Heart left ventricle (tissue), 13 donors: Measurements from ENCODE around the gene WBP2.

Experiments
- POLR2A ChIP-seq, 2 donors: fragments of 450-650 bp; IDR thresholded peaks; one replicate each; pipeline ENCODE4 v1.6.1; 2017; ENCODE audit warnings: antibody characterized with exemption in 2 of 2, mild to moderate bottlenecking in 2 of 2, moderate library complexity in 2 of 2
- TF ChIP-seq, protein P1 (sequence below), 12 donors: fragments of 200-600 bp; sonication (generic) in 4 of 12; IDR thresholded peaks; one replicate each; pipeline versions ENCODE4 v1.5.0 to v1.8.0; 2018 to 2022; ENCODE audit warnings: antibody characterized with exemption in 12 of 12, mild to moderate bottlenecking in 5 of 12
- donor health status: ischemic (EF 13 %, LVEDD 7.1; RV severe dilation, severe dysfunction).
- donor health status: DM: no; HTN: yes; CAD: no.
- donor health status: DM: no; HTN: no; CAD: no.
- donor health status: ischemic (EF 25% LVEDD 6.9; RV normal size, moderate dysfunction).
- donor health status: ischemic (EF 25% LVEDD 5.7; RV mildly dilated, moderate dysfunction).
- donor health status: ischemic (EF 35%, LVEDD 5.7; RV mildly dilated, moderate dysfunction).
- donor health status: nonischemic (EF 11% LVEDD 7.7; RV severe dilation, severe dysfunction).
- donor health status: DM: yes; HTN: yes; CAD: no.
- donor health status: PGD.
- donor health status: ischemic (EF 29% LVEDD 5.4; RV normal size, mild dysfunction).
- donor health status: nonischemic (EF 23%, LVEDD 6.1; RV moderate dilation, normal function).

DNA sequence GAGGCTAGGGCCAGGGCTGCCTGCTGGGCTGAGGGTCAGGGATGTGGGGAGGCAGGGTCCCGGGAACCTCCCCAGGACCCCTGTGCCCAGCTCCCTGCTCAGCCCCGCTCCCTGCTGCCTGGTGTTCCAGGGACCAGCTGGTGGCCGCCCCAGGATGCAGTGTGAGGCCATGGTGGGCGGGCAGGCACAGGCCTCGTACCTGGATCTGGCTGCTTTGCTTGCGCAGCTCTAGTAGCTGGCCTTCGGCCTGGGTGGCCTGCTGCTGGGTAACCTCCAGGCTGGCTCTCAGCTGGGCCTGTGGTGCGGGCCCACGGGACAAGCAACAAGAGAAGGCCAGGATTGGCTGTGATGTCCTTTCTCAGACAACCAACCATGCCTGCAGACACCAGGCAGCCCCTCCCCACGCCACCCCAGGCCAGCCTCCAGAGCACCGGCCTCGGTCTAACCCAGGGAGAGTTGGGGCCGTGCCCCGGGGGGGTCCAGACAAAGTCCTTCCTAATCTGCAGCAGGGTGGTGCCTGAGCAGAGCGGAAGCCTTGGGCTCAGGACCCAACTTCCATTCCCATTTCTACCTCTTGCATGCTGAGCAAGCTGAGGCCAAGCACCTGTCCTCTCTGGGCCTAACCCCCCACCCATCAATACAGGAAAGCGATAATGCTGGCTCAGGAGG is 37.6 kb upstream of the WBP2 start:
- TF ChIP-seq, protein P1, sequence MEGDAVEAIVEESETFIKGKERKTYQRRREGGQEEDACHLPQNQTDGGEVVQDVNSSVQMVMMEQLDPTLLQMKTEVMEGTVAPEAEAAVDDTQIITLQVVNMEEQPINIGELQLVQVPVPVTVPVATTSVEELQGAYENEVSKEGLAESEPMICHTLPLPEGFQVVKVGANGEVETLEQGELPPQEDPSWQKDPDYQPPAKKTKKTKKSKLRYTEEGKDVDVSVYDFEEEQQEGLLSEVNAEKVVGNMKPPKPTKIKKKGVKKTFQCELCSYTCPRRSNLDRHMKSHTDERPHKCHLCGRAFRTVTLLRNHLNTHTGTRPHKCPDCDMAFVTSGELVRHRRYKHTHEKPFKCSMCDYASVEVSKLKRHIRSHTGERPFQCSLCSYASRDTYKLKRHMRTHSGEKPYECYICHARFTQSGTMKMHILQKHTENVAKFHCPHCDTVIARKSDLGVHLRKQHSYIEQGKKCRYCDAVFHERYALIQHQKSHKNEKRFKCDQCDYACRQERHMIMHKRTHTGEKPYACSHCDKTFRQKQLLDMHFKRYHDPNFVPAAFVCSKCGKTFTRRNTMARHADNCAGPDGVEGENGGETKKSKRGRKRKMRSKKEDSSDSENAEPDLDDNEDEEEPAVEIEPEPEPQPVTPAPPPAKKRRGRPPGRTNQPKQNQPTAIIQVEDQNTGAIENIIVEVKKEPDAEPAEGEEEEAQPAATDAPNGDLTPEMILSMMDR (IDR thresholded peaks at IDR 0.05) = no peak
- no peak for TF ChIP-seq POLR2A (IDR thresholded peaks at IDR 0.05)
